Large intestine (tissue), 3 donors: Measurements from ENCODE around the gene MXRA7. TPM values are rescaled to one million over a fixed set of nuclear protein-coding genes. Genes with fewer than 3 reads are reported as not detected.
"Not testable (repeated sequence)": the region's sequence is repeated elsewhere in the genome, so short reads cannot be mapped to it uniquely, and the experiment has no call there.

Experiments
- DNase-seq, 2 donors: peaks; one replicate each; pipeline versions ENCODE4 v3.0.0 to v3.0.0-alpha.2; 2013
- H3K27ac ChIP-seq: one replicate; pipeline ENCODE4 v1.5.1; 2013; ENCODE audit warnings: low read length
- H3K27me3 ChIP-seq: 2 replicates; pipeline ENCODE4 v1.6.1; 2013; ENCODE audit warnings: low read length; ENCODE audit not compliant: control insufficient read depth, insufficient read depth
- H3K36me3 ChIP-seq: 2 replicates; pipeline ENCODE4 v1.6.1; 2013; ENCODE audit warnings: low read length; ENCODE audit not compliant: control insufficient read depth, insufficient read depth
- H3K4me1 ChIP-seq: one replicate; pipeline ENCODE4 v1.6.1; 2013; ENCODE audit warnings: low read length; ENCODE audit not compliant: control insufficient read depth, insufficient read depth
- H3K4me3 ChIP-seq: one replicate; pipeline ENCODE4 v1.5.1; 2013; ENCODE audit warnings: low read length
- H3K9me3 ChIP-seq: one replicate; pipeline ENCODE4 v1.6.1; 2013; ENCODE audit warnings: mild to moderate bottlenecking, low read depth, low read length, moderate library complexity; ENCODE audit not compliant: control insufficient read depth
- WGBS: methylation state at CpG from one replicate; pipeline ENCODE4 v1.1.5; 2013; ENCODE audit warnings: low lambda C conversion rate; ENCODE audit not compliant: insufficient coverage; 5-methylcytosine and 5-hydroxymethylcytosine counted together
- polyA plus RNA-seq: library from polyadenylated mRNA; unstranded; fragments of 120-200 nt; gene quantifications from one replicate; pipeline ENCODE4 v1.2.1, GENCODE V29; 2013

Gene MXRA7
- polyA plus RNA-seq, 1 donor = 55.5 TPM

DNA sequence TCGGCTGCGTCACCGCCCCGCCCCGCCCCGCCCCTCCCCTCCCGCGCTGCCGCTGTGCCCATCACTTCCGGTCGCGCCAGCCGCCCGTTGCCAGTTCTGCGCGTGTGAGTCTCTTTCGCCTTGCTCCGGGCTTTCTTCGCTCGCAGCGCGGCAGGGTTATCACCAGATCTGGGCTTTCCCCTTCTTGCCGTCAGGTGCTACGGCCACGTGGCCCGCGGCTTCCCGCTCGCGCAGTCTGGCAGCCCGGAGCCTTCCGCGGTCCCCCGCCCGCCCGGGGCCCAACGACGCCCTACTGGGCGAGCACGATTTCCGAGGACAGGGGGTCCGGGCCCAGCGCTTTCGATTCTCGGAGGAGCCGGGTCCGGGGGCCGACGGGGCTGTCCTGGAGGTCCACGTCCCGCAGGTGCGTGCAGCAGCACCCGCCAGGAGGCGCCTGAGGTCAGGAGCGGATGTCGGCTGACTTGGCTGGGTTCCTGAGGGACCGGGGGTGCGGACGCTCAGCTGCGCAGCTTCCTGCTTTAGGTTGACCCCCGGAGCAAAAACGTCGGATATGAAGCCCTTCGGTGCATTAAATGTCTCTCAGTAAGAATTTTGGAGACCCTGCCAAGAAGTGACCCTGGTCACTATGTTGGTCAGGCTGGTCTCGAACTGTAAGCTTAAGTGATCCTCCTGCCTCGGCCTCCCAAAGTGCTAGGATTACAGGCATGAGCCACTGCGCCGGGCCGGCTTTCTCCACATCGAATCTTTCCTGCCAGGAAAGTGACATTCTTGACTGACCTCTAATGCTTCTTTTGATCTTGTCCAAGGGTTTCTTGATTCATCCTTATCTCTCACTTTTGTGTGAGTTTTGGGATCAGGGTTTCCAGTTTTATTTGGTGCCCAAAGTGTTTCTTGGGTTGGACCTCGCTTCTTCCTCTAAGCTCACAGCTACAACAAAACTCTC is 16.3 kb upstream of the MXRA7 start, which contains the start of gene METTL23:
METTL23 (plus strand) TSS at position 64 of the 943 bp plus-strand sequence. CDS start 2,872 bp downstream, outside the sequence.
- Histone ChIP-seq H3K9me3 (no peaks in the 10 kb centered on the region), H3K27me3 (no peaks in the 10 kb centered on the region), H3K4me3 (peak within 1 kb of the TSS; percentile 93), H3K27ac (peak within 1 kb of the TSS; percentile 100), H3K4me1 (peaks cover 22% of the 10 kb centered on the region), H3K36me3 (peaks cover 32% of the 10 kb centered on the region)
- no CpG with 5 or more reads among the region's 71 CpGs for WGBS
- DNase-seq = peak; percentile 79 to 86

DNA sequence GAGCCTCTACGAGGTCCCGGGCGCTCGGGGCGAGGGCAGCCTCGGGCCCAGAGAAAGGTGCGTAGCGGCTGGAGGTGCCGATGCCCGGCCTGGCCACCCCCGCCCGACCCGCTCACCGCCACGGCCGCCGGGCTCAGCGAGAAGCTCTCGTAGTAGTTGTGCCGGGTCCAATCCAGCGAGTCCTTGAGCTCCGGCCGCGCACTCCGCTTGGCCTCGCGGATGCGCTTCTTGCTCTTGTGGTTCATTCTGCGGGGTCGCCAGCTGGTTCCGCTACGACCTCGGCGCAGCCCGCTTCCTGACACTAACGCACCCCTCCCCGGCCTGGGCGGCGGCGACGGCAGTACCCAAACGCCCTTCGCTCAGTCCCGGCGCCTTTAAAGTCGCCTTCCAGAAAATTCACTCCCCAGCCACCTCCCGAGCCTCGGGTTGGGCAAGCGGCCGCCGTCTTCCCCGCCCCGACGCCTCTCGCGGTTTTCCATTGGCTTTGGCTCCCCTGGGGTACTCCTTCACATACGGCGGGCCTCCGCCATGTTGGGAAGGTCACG is 15.5 kb upstream of the MXRA7 start, which contains the start of gene JMJD6:
JMJD6 (minus strand) TSS at position 376 of the 545 bp plus-strand sequence; CDS start at position 245, 131 bp downstream.
- H3K27ac ChIP-seq = peak within 1 kb of the TSS; percentile 100
- H3K4me3 ChIP-seq = peak within 1 kb of the TSS; percentile 93
- H3K4me1 ChIP-seq = peaks cover 22% of the 10 kb centered on the region
- no peaks in the 10 kb centered on the region for H3K9me3 ChIP-seq
- H3K36me3 ChIP-seq = peaks cover 36% of the 10 kb centered on the region
- no peaks in the 10 kb centered on the region for H3K27me3 ChIP-seq
- DNase-seq = peak; percentile 96 to 98
- no CpG with 5 or more reads among the region's 60 CpGs for WGBS

DNA sequence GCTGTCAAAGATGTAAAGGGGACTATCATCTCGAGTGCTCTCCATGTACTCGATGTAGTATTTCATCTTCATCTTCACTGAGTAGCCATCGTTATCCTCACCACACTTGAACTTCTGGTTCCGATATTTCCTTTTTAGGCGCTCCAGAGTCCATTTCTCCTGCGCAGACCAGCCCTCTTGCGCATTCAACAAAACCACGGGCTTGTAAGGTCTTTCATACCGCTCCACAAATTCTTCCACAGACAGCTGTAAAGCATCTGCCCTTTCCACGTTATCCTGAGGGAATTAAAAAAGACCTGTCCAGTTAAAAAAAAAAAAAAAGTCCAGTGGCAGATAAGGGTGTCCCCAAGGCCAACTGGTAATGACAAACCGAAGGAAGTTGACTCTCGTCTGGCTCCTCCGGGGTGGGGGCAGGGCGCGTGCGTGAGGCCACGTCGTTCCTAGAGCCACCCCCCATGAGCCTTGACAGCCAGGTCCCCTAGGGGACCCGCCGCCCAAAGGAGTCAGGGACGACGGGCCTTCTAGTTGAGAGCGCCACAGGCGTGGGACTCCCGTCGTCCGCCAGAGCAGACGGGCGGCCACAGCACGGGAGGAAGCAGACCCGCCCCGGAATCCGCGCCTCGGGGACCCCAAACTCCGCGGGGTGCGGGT is 14.9 kb upstream of the MXRA7 start:
- peak overlapping the region; percentile 100 for H3K27ac ChIP-seq
- peak overlapping the region; percentile 93 for H3K4me3 ChIP-seq
- peaks cover 22% of the 10 kb centered on the region for H3K4me1 ChIP-seq
- H3K9me3 ChIP-seq = no peaks in the 10 kb centered on the region
- peaks cover 42% of the 10 kb centered on the region for H3K36me3 ChIP-seq
- WGBS = 13% methylated on average over 4 of the region's 38 CpGs
- peak; percentile 68 to 88 for DNase-seq
- H3K27me3 ChIP-seq = no peaks in the 10 kb centered on the region

DNA sequence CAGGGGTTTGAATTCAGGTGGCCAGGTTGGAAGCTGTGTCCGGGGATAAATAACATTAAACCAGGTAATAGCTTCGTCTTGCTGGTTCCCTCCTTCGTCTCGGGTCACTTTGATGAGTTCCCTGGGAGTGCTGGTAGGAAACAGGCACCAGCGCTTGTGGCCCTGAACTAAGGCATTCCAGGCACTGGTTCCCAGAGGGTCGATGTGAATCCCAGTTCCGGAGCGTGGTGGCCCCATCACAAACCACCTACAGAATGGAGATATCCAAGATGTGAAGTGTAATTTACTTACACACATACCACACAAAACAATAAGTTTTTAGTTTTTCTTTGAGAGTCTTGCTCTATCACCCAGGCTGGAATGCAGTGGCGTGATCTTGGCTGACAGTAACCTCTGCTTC is 13.0 kb upstream of the MXRA7 start:
- Histone ChIP-seq H3K36me3 (peaks cover 56% of the 10 kb centered on the region), H3K4me3 (no peak overlapping the region), H3K27ac (no peak overlapping the region), H3K9me3 (no peaks in the 10 kb centered on the region), H3K4me1 (peaks cover 22% of the 10 kb centered on the region), H3K27me3 (no peaks in the 10 kb centered on the region)
- DNase-seq = no peak
- no CpG with 5 or more reads among the region's 9 CpGs for WGBS

DNA sequence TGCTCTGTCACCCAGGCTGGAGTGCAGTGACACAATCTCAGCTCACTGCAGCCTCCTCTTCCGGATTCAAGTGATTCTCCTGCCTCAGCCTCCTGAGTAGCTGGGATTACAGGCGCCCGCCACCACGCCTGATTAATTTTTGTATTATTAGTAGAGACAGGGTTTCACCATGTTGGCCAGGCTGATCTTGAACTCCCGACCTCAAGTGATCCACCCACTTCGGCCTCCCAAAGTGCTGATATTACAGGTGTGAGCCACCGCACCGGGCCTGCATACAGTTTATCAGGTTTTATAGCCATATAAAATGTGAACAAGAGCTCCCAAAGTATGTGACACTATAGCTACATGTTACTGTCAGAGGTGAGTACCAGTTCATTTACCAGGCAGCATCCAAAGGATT is 12.2 kb upstream of the MXRA7 start:
- H3K9me3 ChIP-seq, H3K4me3 ChIP-seq, H3K27ac ChIP-seq, DNase-seq, H3K27me3 ChIP-seq: not testable (repeated sequence)
- Histone ChIP-seq H3K4me1 (peaks cover 19% of the 10 kb centered on the region), H3K36me3 (peaks cover 65% of the 10 kb centered on the region)
- no CpG with 5 or more reads among the region's 8 CpGs for WGBS

DNA sequence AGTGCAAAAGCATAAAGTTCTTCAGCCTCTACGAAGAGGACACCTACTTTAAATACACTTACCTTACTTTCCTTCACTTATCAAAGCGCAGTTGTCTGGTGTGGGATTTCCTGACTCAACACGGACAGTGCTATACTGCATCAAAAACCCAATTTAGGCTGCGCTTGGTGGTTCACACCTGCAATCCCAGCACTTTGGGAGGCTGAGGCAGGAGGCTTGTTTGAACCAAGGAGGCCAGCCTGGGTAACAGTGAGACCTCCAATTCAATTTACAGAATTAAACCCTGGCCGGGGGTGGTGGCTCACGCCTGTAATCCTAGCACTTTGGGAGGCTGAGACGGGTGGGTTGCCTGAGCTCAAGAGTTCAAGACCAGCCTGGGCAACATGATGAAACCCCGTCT is 11.5 kb upstream of the MXRA7 start:
- WGBS = 83% methylated on average over 1 of the region's 8 CpGs
- Histone ChIP-seq H3K27ac (no peak overlapping the region), H3K4me3 (no peak overlapping the region), H3K9me3 (no peaks in the 10 kb centered on the region), H3K27me3 (no peaks in the 10 kb centered on the region), H3K4me1 (peaks cover 12% of the 10 kb centered on the region), H3K36me3 (peaks cover 71% of the 10 kb centered on the region)
- no peak for DNase-seq

DNA sequence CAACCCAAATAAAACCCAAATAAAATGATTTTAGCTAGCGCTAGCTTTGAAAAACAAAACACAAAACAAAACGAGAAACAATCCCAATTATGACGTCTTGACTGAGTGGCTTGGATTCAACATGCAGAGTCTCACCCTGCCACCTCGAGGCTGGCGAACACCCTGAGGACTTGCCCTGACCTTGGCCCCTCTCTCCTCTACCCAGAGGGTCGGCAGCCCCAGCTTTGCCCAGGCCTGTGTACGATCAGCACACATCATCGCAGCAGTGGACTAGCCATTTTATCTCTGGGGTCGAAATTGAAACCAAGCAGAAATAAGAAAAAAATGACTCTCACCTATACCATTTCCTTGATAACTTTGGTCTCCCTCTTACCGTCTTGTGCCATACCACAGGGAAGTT is 10.7 kb upstream of the MXRA7 start:
- peaks cover 79% of the 10 kb centered on the region for H3K36me3 ChIP-seq
- no peaks in the 10 kb centered on the region for H3K27me3 ChIP-seq
- no peak for DNase-seq
- no CpG with 5 or more reads among the region's 10 CpGs for WGBS
- no peaks in the 10 kb centered on the region for H3K9me3 ChIP-seq
- peaks cover 18% of the 10 kb centered on the region for H3K4me1 ChIP-seq
- H3K4me3 ChIP-seq = no peak overlapping the region
- H3K27ac ChIP-seq = no peak overlapping the region

DNA sequence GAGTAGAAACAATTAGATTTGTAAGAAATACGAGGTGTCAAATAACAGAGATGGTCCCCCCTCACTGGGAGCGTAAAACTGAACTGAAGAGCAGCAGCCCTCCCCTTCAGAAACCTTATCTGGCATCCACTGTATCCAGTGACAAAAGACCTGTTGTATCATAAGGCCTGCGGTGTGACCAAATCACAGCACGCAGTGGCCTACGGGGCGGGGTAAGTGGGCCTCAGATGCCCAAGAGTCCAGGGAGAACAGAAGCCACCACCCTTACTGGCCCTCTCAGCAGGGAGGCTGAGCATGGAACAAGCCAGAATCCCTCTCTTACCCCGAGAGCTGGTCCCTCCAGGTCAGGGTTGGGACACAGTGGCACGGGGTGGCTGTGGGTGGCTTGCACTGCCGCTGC is 10.2 kb upstream of the MXRA7 start:
- Histone ChIP-seq H3K27me3 (no peaks in the 10 kb centered on the region), H3K9me3 (no peaks in the 10 kb centered on the region), H3K4me3 (no peak overlapping the region), H3K4me1 (peaks cover 20% of the 10 kb centered on the region), H3K36me3 (peaks cover 84% of the 10 kb centered on the region), H3K27ac (no peak overlapping the region)
- 100% methylated on average over 1 of the region's 9 CpGs for WGBS
- no peak for DNase-seq

DNA sequence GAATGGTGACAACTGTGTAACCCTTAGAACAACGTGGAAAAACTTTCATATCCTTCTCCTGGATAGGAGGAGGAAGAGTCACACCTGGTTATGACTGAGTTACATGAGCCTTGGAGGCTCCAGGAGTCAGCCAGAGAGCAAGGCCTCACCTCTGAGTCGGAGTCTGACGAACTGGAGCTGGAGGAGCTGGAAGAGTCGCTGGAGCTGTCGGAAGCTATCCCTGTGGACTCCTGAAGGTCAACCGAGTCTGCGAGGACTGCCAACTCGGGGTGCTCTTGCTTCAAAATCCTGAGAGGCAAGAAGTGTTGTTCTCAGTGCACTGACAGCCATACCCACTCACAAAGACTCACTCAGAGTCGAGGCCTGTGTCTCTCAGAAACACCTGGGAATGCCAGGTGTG is 9.4 kb upstream of the MXRA7 start:
- Histone ChIP-seq H3K27me3 (no peaks in the 10 kb centered on the region), H3K36me3 (peaks cover 92% of the 10 kb centered on the region), H3K9me3 (no peaks in the 10 kb centered on the region), H3K27ac (no peak overlapping the region), H3K4me1 (peaks cover 15% of the 10 kb centered on the region), H3K4me3 (no peak overlapping the region)
- WGBS = 80% methylated on average over 1 of the region's 9 CpGs
- no peak for DNase-seq

DNA sequence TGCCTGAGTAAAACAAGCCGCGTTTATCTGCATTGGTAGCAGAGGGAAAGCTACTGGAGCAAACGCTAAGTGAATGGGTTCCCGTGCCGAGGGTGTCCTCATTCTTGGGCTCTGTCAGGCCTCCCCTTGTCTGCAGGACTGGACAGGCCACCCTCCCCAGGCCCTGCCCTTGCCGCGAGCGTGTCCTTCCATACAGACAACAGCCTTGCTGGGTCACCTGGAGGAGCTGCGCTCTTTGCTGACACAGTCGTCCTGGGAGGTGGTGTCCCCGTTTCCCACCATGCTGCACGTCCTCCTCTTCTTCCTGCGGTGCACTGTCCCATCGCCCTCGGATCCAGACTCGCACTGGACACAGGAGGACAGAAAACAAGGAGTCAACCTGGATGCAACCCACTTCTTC is 7.8 kb upstream of the MXRA7 start:
- no peak overlapping the region for H3K4me3 ChIP-seq

More for the DNA sequence above, 7.8 kb upstream of the MXRA7 start:
- H3K36me3 ChIP-seq = peaks cover 88% of the 10 kb centered on the region
- H3K27ac ChIP-seq = no peak overlapping the region
- no peak for DNase-seq
- WGBS = no CpG with 5 or more reads among the region's 16 CpGs
- no peaks in the 10 kb centered on the region for H3K9me3 ChIP-seq
- peaks cover 7% of the 10 kb centered on the region for H3K4me1 ChIP-seq
- H3K27me3 ChIP-seq = no peaks in the 10 kb centered on the region
